ENCODE results near the gene LCE1E.

LCE1E gene

DNA sequence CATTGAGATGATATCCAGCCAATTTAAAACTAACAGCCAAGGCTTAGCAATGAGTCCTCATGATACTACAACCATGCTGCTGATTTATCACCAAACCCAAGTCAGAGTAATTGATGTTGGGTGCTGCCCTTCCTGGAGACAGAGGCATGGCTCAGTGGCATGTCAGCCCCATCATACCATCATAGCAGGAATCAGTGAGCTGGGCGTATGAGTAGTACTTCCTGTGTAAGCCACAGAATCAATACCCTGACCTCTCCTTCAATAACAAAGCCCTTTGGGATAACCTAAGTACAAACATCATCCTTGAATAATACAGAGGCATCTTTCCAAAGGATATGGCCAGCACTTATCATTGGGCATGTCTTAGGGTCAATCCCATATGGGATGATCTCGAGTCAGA is 3.0 kb upstream of the LCE1E start:
- DNase-seq (ENCODE audit: low read depth) = no peak

DNA sequence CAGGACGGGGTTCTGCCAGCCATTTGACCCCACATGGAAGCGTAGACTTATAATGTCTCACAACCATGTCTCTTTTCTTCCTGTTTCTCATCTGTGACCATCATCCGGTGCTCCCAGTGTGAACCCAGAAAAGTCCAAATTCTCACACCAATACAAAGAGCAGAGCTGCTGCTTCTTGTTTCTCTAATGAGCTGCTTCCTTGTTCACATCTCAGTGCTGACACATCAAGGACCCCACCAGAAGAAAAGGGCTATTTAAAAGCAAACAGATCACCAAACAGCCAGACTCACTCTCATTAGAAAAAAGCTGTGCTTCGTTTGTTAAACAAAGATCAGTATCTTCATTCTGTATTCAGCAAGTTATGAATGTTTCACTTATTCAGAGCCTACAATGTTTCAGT is 9.6 kb downstream of the LCE1E start:
- DNase-seq (ENCODE audit: low read depth) = no peak

GRCh38 chr1:152796421-152796820 is 10.4 kb downstream of the LCE1E start, which contains the start of gene LCE1D:
LCE1D (plus strand) TSS chr1:152796721; CDS start chr1:152797795, 1,074 bp downstream.
- DNase-seq (ENCODE audit: low read depth) = no peak

DNA sequence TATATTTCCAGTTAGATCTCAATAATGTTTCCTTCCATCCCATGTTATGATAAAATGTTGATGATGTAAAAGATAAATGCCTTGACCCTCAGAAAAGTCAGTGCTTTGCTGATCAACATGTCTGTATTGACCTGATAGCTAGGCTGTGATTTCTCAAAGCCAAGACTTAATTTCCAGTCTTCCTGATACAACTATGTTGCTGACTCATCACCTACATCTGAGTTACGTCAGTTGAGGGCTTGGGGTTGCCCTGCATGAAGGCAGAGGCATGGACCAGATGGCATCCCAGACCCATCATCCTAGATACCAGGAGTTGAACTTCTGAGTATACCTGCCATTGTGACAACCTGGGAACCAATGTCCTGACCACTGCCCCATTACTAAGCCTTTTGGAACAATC is 15.3 kb downstream of the LCE1E start:
- DNase-seq (ENCODE audit: low read depth) = no peak

GRCh38 chr1:152806576-152806975 is 20.5 kb downstream of the LCE1E start, which contains the start of gene LCE1C:
LCE1C (minus strand) TSS chr1:152806651; CDS start chr1:152805478, 1,173 bp downstream.
- no peak for DNase-seq (ENCODE audit: low read depth)

DNA sequence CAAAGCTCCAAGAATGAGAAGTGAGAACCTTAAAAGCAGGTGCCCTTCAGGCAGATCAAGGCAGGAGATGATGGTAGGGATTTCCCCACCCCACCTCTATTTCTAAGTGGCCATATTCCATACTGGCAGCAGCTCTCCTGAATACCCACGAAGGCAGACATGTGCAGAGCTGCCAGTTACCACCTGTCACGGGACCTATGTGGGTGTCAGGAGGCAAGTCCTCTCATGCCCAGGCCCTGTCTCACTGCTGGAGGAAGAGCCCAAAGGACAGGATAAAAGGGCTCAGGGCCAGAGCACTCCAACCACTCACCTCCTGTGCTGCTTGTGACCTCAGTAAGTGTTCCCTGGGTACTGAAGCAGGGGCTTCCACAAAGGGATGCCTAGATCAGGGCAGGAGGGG is 25.0 kb downstream of the LCE1E start:
- DNase-seq (ENCODE audit: low read depth) = no peak

DNA sequence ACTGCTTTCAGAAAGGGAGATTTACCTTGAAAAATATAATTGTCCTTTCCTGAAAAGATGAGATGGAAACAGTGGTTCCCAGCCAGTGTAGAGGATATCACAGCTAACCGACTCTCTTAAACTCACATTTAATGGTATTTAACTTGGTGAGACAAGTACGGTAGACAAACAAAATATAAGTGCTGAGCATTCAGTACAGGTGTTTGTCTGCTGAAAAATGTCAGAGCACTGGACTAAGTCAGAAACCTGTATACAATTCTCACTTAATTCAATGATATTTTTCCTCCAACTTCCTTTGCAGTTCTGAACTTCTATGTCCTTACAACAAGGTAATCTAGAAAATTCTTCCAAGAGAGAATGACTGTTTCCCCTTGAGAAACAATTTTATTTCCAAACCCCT is 25.6 kb downstream of the LCE1E start, which contains the start of gene LCE1B:
LCE1B (plus strand) TSS at position 301 of the 400 bp plus-strand sequence. CDS start 476 bp downstream, outside the sequence.
- DNase-seq (ENCODE audit: low read depth) = no peak

- no peak for DNase-seq (ENCODE audit: low read depth)
Observed at GRCh38 chr1:152817309-152817708, 31.3 kb downstream of the LCE1E start.

GRCh38 chr1:152823294-152823693 is 37.2 kb downstream of the LCE1E start:
- DNase-seq (ENCODE audit: low read depth) = no peak

DNA sequence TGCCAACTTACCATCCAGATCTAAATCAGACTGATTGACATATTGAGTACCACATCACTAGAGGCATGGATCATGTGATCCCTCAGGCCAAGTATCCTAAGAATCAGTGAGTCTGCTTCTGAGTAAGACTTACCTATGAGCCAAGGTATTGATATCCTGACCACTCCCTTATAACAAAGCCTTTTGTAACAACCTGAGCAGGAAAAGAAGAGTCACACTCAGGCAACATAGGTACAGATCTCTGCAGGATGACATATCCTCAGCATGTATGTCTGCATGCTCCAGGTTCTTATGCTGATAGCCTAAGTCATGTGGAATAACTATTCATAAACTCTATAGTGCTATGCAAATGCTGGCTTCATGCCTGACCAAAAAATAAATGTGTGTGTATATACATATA is 38.9 kb downstream of the LCE1E start:
- DNase-seq (ENCODE audit: low read depth) = no peak

GRCh38 chr1:152827173-152827572 is 41.1 kb downstream of the LCE1E start, which contains the start of gene LCE1A:
LCE1A (plus strand) TSS chr1:152827473; CDS start chr1:152827473, 0 bp downstream.
- DNase-seq (ENCODE audit: low read depth) = no peak

GRCh38 chr1:152836870-152837269 is 50.8 kb downstream of the LCE1E start:
- no peak for DNase-seq (ENCODE audit: low read depth)
